GM12878 (cell line): Measurements from ENCODE around the gene CTXND2.

ENCODE experiments used
- ATF2 ChIP-seq: IDR thresholded peaks from 2 replicates; pipeline ENCODE4 v1.6.1; 2012; ENCODE audit warnings: low read length, inconsistent platforms
- CHD1 ChIP-seq: IDR thresholded peaks from 2 replicates; pipeline ENCODE4 v1.6.1; 2012; ENCODE audit warnings: low read depth, low read length, improper control_type of control experiment
- CHD2 ChIP-seq: IDR thresholded peaks from 2 replicates; pipeline ENCODE4 v1.6.1; 2011; ENCODE audit warnings: low read depth, low read length, improper control_type of control experiment, borderline replicate concordance
- CTCF ChIP-seq, 3 experiments: IDR thresholded peaks in 2 of 3; conservative IDR thresholded peaks in 1 of 3; 2 replicates each; pipeline ENCODE4 v1.5.1; 2011; ENCODE audit warnings: low read depth in 3 of 3, low read length in 3 of 3, mild to moderate bottlenecking in 3 of 3, control low read depth in 2 of 3, moderate library complexity in 2 of 3, inconsistent platforms in 1 of 3, mixed read lengths in 1 of 3; ENCODE audit not compliant: control insufficient read depth in 2 of 3, insufficient read depth in 1 of 3; ENCODE audit errors: extremely low read depth in 1 of 3
- HDAC6 ChIP-seq: fragments of 200-600 bp; sonication (generic); IDR thresholded peaks from one replicate; pipeline ENCODE4 v1.8.0; 2017; ENCODE audit warnings: antibody characterized with exemption; ENCODE audit not compliant: unreplicated experiment
- KDM1A ChIP-seq: fragments of 200-600 bp; sonication (generic); IDR thresholded peaks from 2 replicates; pipeline ENCODE4 v1.6.1; 2016; ENCODE audit warnings: borderline replicate concordance
- NFXL1 ChIP-seq: fragments of 450-650 bp; IDR thresholded peaks from 2 replicates; pipeline ENCODE4 v1.6.1; 2017; ENCODE audit warnings: antibody characterized with exemption, mild to moderate bottlenecking, borderline replicate concordance
- POLR2A ChIP-seq: IDR thresholded peaks from 2 replicates; pipeline ENCODE4 v1.6.1; 2011; ENCODE audit warnings: low read depth, mild to moderate bottlenecking, low read length
- TCF12 ChIP-seq: IDR thresholded peaks from 2 replicates; pipeline ENCODE4 v1.6.1; 2011; ENCODE audit warnings: low read depth, mild to moderate bottlenecking, low read length
- ZNF207 ChIP-seq: fragments of 450-650 bp; IDR thresholded peaks from 2 replicates; pipeline ENCODE4 v1.6.1; 2014; ENCODE audit warnings: antibody characterized with exemption, mild to moderate bottlenecking, borderline replicate concordance
- ZNF24 ChIP-seq: fragments of 450-650 bp; IDR thresholded peaks from 2 replicates; pipeline ENCODE4 v1.6.1; 2017; ENCODE audit warnings: antibody characterized with exemption, mild to moderate bottlenecking
- TF ChIP-seq, protein P1 (sequence below): IDR thresholded peaks from 2 replicates; pipeline ENCODE4 v1.6.1; 2011; ENCODE audit warnings: low read depth, low read length, improper control_type of control experiment, borderline replicate concordance

DNA sequence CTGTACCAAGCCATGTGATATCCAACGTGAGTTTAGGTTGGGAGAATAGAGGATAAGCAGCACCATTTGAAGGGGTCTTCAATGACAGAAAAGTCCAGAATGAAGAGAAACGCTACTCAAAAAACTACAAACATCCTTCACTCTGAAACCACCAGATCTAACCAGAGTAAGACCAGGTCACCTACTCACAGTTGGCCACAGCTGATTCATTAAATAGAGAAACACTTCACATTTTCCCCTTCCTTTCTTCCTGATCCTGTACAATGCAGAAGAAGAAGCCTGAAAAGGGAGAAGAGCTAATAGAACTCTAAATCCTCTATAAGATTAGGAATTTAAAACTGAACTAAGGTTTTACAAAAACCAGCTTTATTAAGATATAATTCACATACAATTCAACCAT lies 19.9 kb downstream of the CTXND2 start:
- no peak for TF ChIP-seq ATF2
- TF ChIP-seq CHD1, result no peak
- TF ChIP-seq TCF12, result no peak
- TF ChIP-seq POLR2A, result no peak
- no peak for TF ChIP-seq KDM1A
- no peak for TF ChIP-seq NFXL1
- no peak for TF ChIP-seq ZNF24
- TF ChIP-seq CTCF (IDR thresholded peaks at IDR 0.05 in 2 of 3, conservative IDR thresholded peaks at IDR 0.05 in 1 of 3; ENCODE audit: control insufficient read depth in 2 of 3, extremely low read depth in 1 of 3, insufficient read depth in 1 of 3, low read depth in 3 of 3, low read length in 3 of 3), result no peak
- TF ChIP-seq HDAC6, result no peak
- TF ChIP-seq, protein P1, sequence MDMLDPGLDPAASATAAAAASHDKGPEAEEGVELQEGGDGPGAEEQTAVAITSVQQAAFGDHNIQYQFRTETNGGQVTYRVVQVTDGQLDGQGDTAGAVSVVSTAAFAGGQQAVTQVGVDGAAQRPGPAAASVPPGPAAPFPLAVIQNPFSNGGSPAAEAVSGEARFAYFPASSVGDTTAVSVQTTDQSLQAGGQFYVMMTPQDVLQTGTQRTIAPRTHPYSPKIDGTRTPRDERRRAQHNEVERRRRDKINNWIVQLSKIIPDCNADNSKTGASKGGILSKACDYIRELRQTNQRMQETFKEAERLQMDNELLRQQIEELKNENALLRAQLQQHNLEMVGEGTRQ, result no peak
- no peak for TF ChIP-seq ZNF207
- TF ChIP-seq CHD2, result no peak
